ENCODE data around the gene ATP6V0C.

DNA sequence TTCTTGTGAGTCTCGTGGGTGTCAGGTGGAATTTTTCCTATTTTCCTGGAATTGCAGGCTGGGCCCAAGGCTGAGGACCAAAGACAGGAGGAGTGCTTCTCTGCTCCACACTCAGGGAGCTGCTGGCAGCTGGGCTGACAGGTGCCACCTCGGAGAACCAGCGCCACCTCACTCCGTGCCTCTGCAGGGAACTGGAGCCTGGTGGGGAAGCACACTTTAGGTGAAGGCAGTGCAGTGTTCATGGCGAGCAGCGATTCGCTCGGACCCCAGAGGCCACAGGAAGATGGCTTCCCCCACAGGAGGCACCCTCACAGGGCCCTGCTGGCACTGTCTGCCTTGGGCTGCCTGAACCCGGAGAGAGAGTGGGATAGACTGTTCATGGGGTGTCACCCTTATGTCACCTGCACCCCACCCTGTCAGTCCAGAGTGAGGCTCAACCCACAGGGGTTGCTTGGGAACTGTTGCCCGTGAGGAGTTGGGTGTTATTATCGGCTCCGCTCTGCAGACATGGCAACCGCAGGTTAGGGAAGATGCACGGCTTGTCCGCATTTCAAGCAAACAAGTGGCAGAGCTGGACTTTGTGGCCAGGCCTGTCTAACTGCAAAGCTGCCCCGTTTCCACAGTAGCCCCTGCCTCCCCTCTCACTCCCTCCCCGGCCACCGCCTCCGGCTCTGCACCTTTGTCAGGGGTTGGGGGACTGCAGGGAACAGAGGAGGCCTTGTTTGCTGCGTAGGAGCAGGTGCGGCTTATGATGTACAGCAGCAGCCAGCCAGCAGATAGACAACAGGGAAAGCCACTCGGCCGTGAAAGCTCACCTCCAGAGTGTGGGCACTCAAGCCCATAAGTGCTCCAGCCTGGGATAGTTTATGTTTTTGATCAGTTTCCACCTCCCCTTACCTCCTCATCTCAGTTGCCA, 23.3 kb upstream of the ATP6V0C start:
- no peak for TF ChIP-seq EZH2 (IDR thresholded peaks at IDR 0.05; ENCODE audit: insufficient read depth, low read length)
- TF ChIP-seq, protein P1, sequence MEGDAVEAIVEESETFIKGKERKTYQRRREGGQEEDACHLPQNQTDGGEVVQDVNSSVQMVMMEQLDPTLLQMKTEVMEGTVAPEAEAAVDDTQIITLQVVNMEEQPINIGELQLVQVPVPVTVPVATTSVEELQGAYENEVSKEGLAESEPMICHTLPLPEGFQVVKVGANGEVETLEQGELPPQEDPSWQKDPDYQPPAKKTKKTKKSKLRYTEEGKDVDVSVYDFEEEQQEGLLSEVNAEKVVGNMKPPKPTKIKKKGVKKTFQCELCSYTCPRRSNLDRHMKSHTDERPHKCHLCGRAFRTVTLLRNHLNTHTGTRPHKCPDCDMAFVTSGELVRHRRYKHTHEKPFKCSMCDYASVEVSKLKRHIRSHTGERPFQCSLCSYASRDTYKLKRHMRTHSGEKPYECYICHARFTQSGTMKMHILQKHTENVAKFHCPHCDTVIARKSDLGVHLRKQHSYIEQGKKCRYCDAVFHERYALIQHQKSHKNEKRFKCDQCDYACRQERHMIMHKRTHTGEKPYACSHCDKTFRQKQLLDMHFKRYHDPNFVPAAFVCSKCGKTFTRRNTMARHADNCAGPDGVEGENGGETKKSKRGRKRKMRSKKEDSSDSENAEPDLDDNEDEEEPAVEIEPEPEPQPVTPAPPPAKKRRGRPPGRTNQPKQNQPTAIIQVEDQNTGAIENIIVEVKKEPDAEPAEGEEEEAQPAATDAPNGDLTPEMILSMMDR (IDR thresholded peaks at IDR 0.05; ENCODE audit: insufficient read depth, low read depth, low read length): no peak
